ENCODE measurements around the gene DCAF4.
A peak's percentile ranks its signal among the peaks of the same experiment; 100 is the strongest.

Gene DCAF4

DNA sequence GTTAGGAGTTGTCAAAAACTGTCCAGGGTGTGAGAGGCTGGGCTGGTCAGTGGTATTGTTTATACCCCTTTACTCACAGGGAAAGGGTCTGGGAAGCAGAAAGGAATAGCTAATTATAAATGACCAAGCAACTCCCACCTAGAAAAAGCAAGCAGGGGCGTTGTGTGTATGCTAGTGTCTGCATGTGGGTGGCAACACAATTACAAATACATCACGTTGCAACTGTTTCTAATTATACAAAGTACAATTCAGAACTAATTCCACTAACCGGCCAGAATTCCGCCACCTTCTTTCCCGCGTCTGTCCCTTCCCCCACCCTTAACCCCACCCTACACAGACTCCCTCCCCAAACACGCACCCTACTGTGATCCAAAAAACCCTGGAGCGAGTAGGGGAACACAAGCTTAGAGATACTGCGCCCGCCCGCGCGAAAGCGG, 34.6 kb upstream of the DCAF4 start:
- Histone ChIP-seq H3K27me3 (replicated peaks; ENCODE audit: control insufficient read depth, insufficient read depth, low read length) (no peaks in the 10 kb centered on the region), H3K4me3 (replicated peaks; ENCODE audit: low read depth, low read length) (peak overlapping the region; percentile 81), H3K36me3 (ENCODE audit: control insufficient read depth, insufficient read depth, low read length) (no peaks in the 10 kb centered on the region)
- peak; percentile 35 for DNase-seq (ENCODE audit: extremely low read depth, insufficient read length)
- TF ChIP-seq, protein P1, sequence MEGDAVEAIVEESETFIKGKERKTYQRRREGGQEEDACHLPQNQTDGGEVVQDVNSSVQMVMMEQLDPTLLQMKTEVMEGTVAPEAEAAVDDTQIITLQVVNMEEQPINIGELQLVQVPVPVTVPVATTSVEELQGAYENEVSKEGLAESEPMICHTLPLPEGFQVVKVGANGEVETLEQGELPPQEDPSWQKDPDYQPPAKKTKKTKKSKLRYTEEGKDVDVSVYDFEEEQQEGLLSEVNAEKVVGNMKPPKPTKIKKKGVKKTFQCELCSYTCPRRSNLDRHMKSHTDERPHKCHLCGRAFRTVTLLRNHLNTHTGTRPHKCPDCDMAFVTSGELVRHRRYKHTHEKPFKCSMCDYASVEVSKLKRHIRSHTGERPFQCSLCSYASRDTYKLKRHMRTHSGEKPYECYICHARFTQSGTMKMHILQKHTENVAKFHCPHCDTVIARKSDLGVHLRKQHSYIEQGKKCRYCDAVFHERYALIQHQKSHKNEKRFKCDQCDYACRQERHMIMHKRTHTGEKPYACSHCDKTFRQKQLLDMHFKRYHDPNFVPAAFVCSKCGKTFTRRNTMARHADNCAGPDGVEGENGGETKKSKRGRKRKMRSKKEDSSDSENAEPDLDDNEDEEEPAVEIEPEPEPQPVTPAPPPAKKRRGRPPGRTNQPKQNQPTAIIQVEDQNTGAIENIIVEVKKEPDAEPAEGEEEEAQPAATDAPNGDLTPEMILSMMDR (IDR thresholded peaks at IDR 0.05; ENCODE audit: insufficient read depth, low read length, poor library complexity, severe bottlenecking) = no peak

DNA sequence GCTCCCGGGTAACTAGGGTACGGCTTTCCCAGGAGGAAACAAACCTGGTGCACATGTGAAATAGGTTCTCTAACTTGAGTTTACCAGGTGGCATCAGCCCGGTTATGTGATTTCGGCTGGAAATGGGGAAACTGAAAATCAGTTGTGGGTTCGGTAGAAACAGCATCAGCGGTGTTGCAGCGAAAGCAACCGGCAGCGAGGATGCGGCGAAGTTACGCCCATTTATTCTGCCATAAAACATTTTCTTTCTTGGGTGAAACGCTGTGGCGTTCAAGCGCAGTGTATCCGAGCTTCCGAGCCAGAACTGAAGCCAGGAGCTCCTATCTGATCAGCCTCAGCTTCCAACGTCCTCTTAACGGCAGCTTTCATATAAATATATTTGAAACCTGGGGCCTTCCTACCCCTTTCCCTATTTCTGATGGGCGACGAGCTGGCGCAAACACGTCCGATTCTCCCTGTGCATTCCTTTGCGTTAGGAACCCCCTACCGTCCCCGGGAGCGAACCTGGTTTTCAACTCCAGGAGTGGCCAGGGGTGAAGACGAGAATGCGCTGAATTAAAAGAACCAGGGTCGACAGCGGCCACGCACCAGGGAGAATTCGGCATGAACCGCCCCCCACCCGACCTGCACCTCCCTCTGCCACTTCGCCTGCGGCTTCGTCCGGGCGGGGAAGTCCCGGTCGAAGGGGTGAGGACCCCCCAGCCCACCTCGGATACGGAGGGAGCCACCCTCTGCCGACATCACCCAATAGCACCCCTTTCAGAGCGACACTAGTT, 34.0 kb upstream of the DCAF4 start:
- peak; percentile 37 for DNase-seq (ENCODE audit: extremely low read depth, insufficient read length)
- H3K27me3 ChIP-seq (replicated peaks; ENCODE audit: control insufficient read depth, insufficient read depth, low read length) = no peaks in the 10 kb centered on the region
- H3K4me3 ChIP-seq (replicated peaks; ENCODE audit: low read depth, low read length) = peak overlapping the region; percentile 81
- no peaks in the 10 kb centered on the region for H3K36me3 ChIP-seq (ENCODE audit: control insufficient read depth, insufficient read depth, low read length)
- TF ChIP-seq, protein P1 (IDR thresholded peaks at IDR 0.05; ENCODE audit: insufficient read depth, low read length, poor library complexity, severe bottlenecking) = peak; percentile 6

DNA sequence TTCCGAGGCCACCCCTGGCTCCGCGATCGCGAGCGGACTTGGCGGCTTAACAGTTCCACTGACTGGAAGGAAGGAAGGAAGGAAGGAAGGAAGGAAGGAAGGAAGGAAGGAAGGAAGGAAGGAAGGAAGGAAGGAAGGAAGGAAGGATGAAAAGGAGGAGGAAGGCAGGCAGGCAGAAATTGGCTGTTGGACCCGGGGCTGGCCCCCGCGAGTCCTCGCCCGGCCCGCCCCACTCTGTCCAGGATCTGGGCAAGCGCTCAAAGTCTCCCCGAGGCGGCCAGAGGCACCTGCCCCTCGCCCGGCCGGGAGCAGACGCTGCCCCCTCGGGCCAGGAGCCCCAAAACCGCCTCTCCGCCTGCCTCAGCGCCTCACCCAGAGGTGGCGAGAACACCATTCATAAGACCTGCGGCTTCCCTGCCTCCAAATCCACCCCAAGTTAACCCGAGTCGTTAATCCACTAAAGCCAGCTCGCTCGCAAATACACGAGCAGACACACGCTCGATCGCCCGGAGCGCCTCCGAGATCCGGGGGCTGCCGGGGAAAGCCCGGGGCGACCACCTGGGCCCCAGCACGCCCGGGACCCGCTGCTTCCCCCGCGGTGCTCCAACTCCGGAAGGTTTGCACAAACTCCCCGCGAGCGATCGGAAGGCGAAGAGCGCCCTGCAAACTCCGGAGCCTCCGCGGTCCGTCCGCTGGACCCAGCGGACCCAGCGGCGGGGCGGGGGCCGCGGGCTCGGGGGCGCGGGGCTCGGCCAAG, 33.2 kb upstream of the DCAF4 start:
- DNase-seq (ENCODE audit: extremely low read depth, insufficient read length) = peak; percentile 64
- Histone ChIP-seq H3K36me3 (ENCODE audit: control insufficient read depth, insufficient read depth, low read length) (no peaks in the 10 kb centered on the region), H3K4me3 (replicated peaks; ENCODE audit: low read depth, low read length) (peak overlapping the region; percentile 81), H3K27me3 (replicated peaks; ENCODE audit: control insufficient read depth, insufficient read depth, low read length) (no peaks in the 10 kb centered on the region)
- TF ChIP-seq, protein P1 (IDR thresholded peaks at IDR 0.05; ENCODE audit: insufficient read depth, low read length, poor library complexity, severe bottlenecking) = peak; percentile 7

DNA sequence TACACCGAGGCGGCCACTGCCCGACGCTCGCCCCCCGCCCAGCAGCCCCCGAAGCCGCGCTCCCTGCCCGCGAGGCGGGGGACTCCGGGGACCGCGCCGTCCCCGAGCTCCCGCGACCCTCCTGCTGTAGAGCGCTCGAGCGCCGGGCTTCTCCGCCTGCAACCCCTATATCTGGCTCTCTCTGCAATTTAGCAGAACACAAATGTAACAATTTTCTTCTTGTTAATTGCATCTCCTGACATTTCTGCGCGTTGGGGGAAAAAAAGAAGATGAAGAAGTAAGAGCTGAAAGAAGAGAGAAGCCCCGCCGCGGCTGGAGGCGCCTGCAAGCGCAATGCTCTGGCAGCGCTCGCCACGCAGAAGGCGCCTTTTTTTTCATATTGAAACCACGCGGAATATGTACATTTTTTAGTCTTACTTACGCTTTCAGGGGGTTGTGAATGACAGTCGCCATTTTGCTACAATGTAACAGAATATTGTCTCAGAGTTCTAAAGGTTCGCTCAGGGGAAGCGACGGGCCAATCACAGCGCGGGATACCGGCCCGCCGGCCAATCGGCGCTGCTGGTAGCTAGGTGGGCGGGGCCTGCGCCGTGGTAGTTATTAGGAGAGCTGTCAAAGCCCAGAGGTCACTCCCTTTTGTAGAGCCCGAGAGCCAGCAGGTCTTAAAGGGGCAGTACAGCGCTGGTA, 32.5 kb upstream of the DCAF4 start, which contains the start of gene DPF3:
DPF3 (minus strand) TSS at position 466 of the 687 bp plus-strand sequence; CDS start at position 453, 13 bp downstream.
- Histone ChIP-seq H3K27me3 (replicated peaks; ENCODE audit: control insufficient read depth, insufficient read depth, low read length) (no peaks in the 10 kb centered on the region), H3K4me3 (replicated peaks; ENCODE audit: low read depth, low read length) (peak within 1 kb of the TSS; percentile 81), H3K36me3 (ENCODE audit: control insufficient read depth, insufficient read depth, low read length) (no peaks in the 10 kb centered on the region)
- peak; percentile 97 for DNase-seq (ENCODE audit: extremely low read depth, insufficient read length)
- TF ChIP-seq, protein P1 (IDR thresholded peaks at IDR 0.05; ENCODE audit: insufficient read depth, low read length, poor library complexity, severe bottlenecking) = no peak

DNA sequence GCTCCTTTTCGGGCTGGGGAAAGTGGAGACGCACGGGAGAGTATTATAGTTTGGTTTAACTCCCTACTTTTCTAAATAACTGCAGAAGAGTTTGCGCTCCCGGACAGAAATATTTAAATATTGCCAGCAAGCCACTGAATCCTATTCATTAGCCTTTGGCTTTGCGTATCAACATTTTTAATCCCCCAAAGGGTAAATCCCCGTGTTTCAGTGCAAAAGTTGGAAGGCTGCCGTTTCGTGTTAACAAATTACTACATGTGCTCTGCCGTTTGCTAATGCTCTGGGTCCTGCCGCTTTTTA, 32.0 kb upstream of the DCAF4 start:
- H3K4me3 ChIP-seq (replicated peaks; ENCODE audit: low read depth, low read length) = peak overlapping the region; percentile 81

More for the DNA sequence above, 32.0 kb upstream of the DCAF4 start:
- TF ChIP-seq, protein P1 (IDR thresholded peaks at IDR 0.05; ENCODE audit: insufficient read depth, low read length, poor library complexity, severe bottlenecking) = no peak
- Histone ChIP-seq H3K27me3 (replicated peaks; ENCODE audit: control insufficient read depth, insufficient read depth, low read length) (no peaks in the 10 kb centered on the region), H3K36me3 (ENCODE audit: control insufficient read depth, insufficient read depth, low read length) (no peaks in the 10 kb centered on the region)
- no peak for DNase-seq (ENCODE audit: extremely low read depth, insufficient read length)

Data from GM06990 (cell line).